Small intestine (tissue), 7 donors: ENCODE results near the gene HELZ. TPM values are rescaled to one million over a fixed set of nuclear protein-coding genes. Genes with fewer than 3 reads are reported as not detected.
"Not testable (repeated sequence)": the region's sequence is repeated elsewhere in the genome, so short reads cannot be mapped to it uniquely, and the experiment has no call there.

Experiments
- DNase-seq, 2 donors: peaks; one replicate each; pipeline versions ENCODE4 v3.0.0 to v3.0.0-alpha.2; 2013
- FAIRE-seq: peaks from 2 replicates; lab custom pipeline; 2012; peaks lifted over from hg19 to GRCh38; lab: Jason Lieb, UNC
- H3K27ac ChIP-seq, 3 donors: one replicate each; pipeline ENCODE4 v1.5.1; 2013; ENCODE audit warnings: low read length in 2 of 3, mild to moderate bottlenecking in 2 of 3, control low read depth in 1 of 3, inconsistent platforms in 1 of 3, low read depth in 1 of 3, moderate library complexity in 1 of 3
- H3K27me3 ChIP-seq, 3 donors: one replicate each; pipeline ENCODE4 v1.6.1; 2013; ENCODE audit warnings: low read length in 3 of 3, inconsistent platforms in 1 of 3; ENCODE audit not compliant: control insufficient read depth in 3 of 3, insufficient read depth in 3 of 3
- H3K36me3 ChIP-seq, 3 donors: one replicate each; pipeline ENCODE4 v1.6.1; 2013; ENCODE audit warnings: low read length in 3 of 3, inconsistent platforms in 1 of 3, low read depth in 1 of 3, mild to moderate bottlenecking in 1 of 3, moderate library complexity in 1 of 3; ENCODE audit not compliant: control insufficient read depth in 3 of 3, insufficient read depth in 2 of 3
- H3K4me1 ChIP-seq, 3 donors: one replicate each; pipeline ENCODE4 v1.6.1; 2013; ENCODE audit warnings: low read length in 2 of 3, inconsistent platforms in 1 of 3, low read depth in 1 of 3, mild to moderate bottlenecking in 1 of 3, moderate library complexity in 1 of 3; ENCODE audit not compliant: control insufficient read depth in 3 of 3, insufficient read depth in 2 of 3
- H3K4me3 ChIP-seq, 3 donors: one replicate each; pipeline ENCODE4 v1.5.1; 2013; ENCODE audit warnings: low read length in 3 of 3, control low read depth in 1 of 3, inconsistent platforms in 1 of 3, low read depth in 1 of 3, mild to moderate bottlenecking in 1 of 3, moderate library complexity in 1 of 3
- H3K9me3 ChIP-seq, 2 donors: one replicate each; pipeline ENCODE4 v1.6.1; 2013; ENCODE audit warnings: low read depth in 1 of 2, low read length in 1 of 2; ENCODE audit not compliant: control insufficient read depth in 2 of 2, insufficient read depth in 1 of 2
- WGBS, 3 donors: extraction: QIAGEN DNeasy Blood & Tissue Kit; methylation state at CpG; one replicate each; pipeline ENCODE4 v1.1.7; 2013; 5-methylcytosine and 5-hydroxymethylcytosine counted together
- polyA plus RNA-seq, 4 donors: library from polyadenylated mRNA; stranded (reverse) in 3 of 4; unstranded in 1 of 4; fragments of 200-250 nt in 3 of 4; fragments of 120-200 nt in 1 of 4; gene quantifications; one replicate each; pipeline versions ENCODE4 v1.2.1 to v1.2.3, GENCODE V29; 2013
- donor health status: healthy with polysubstance abuse.
- donor health status: control.
- donor health status: control.
- donor health status: Bipolar disorder and iron deficiency.
- donor health status: healthy.

Gene HELZ
- polyA plus RNA-seq, 4 donors = 2.7 to 27.3 (median 3.6) TPM

- WGBS, 3 donors = 69 to 86% (median 79%) methylated on average over 11 of the region's 11 CpGs
- Histone ChIP-seq H3K4me3 (no peak overlapping the region), H3K27ac (peak overlapping the region in 1 of 3 donors; percentile 1), H3K9me3 (peaks cover 0 to 3% of the 10 kb centered on the region in 2 donors), H3K27me3 (no peaks in the 10 kb centered on the region), H3K4me1 (peaks cover 0 to 8% (median 0%) of the 10 kb centered on the region in 3 donors), H3K36me3 (no peaks in the 10 kb centered on the region)
- DNase-seq (peak in 1 of 2 donors; percentile 34), FAIRE-seq (no peak)
Measured at GRCh38 chr17:67258821-67259468, 13.9 kb upstream of the HELZ start.

DNA sequence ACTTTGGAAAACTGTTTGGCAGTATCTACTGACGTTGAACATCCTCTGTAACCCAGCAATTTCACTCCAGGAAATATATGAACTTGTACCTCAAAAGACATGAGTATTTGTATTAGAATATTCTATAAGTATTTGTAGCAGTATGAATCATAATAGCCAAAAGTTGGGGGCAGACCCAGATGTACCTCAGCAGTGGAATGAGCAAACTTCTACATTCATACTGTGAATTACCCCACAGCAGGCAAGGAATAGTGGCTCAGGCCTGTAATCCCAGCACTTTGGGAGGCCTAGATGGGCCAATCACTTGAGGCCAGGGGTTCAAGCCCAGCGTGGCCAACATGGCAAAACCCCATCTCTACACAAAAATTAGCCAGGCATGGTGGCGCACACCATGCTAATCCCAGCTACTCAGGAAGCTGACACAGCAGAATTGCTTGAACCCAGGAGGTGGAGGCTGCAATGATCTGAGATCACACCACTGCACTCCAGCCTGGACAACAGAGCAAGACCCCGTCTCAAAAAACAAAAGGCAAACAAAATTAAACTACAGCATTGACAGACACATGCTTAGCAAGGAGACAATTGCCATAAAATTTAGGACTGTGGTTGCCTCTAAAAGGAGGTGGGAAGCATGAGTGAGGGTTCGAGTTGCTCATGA is 11.2 kb upstream of the HELZ start:
- FAIRE-seq (no peak), DNase-seq (no peak)
- no peaks in the 10 kb centered on the region for H3K27me3 ChIP-seq
- H3K4me3 ChIP-seq = no peak overlapping the region
- WGBS, 3 donors = 90 to 95% (median 92%) methylated on average over 5 of the region's 5 CpGs
- H3K36me3 ChIP-seq = no peaks in the 10 kb centered on the region
- H3K9me3 ChIP-seq = peaks cover 0 to 3% of the 10 kb centered on the region in 2 donors
- peaks cover 0 to 8% (median 0%) of the 10 kb centered on the region in 3 donors for H3K4me1 ChIP-seq
- H3K27ac ChIP-seq = no peak overlapping the region

DNA sequence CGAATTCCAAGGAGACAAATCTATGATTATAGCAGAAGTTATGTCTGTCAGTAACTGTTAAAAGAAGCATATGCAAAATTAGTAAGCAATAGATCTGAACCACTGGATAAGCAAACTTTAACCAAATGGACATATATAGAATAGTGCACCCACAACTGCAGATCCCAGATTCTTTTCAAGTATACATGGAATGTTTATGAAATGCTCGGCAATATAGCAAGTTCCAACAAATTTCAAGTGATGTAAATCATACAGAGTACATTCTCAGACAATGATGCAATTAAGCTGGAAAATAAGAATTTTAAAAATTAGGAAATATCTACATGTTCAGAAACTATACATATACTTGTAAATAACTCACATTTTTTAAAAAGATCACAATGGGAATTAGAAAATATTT is 8.4 kb upstream of the HELZ start:
- DNase-seq (no peak), FAIRE-seq (no peak)
- Histone ChIP-seq H3K4me3 (no peak overlapping the region), H3K27ac (no peak overlapping the region), H3K36me3 (no peaks in the 10 kb centered on the region), H3K27me3 (no peaks in the 10 kb centered on the region), H3K9me3 (peaks cover 0 to 3% of the 10 kb centered on the region in 2 donors), H3K4me1 (peaks cover 0 to 4% (median 0%) of the 10 kb centered on the region in 3 donors)
- WGBS, 3 donors = 69 to 86% (median 81%) methylated on average over 2 of the region's 2 CpGs

DNA sequence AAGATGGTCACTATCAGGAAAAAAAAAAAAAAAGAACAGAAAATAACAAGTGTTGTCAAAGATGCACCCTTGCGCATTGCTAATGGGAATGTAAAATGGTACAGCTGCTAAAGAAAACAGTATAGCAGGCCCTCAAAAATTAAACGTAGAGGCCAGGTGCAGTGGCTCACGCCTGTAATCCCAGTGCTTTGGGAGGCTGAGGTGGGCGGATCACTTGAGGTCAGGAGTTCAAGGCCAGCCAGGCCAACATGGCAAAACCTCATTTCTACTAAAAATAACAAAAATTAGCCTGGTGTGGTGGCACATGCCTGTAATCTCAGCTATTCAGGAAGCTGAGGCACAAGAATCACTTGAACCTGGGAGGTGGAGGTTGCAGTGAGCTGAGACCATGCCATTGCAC is 6.6 kb upstream of the HELZ start:
- H3K27me3 ChIP-seq, FAIRE-seq, H3K4me3 ChIP-seq, DNase-seq, H3K36me3 ChIP-seq, H3K27ac ChIP-seq, H3K9me3 ChIP-seq: not testable (repeated sequence)
- WGBS, 3 donors = 72 to 86% (median 77%) methylated on average over 4 of the region's 4 CpGs
- H3K4me1 ChIP-seq = peaks cover 0 to 11% (median 4%) of the 10 kb centered on the region in 3 donors

DNA sequence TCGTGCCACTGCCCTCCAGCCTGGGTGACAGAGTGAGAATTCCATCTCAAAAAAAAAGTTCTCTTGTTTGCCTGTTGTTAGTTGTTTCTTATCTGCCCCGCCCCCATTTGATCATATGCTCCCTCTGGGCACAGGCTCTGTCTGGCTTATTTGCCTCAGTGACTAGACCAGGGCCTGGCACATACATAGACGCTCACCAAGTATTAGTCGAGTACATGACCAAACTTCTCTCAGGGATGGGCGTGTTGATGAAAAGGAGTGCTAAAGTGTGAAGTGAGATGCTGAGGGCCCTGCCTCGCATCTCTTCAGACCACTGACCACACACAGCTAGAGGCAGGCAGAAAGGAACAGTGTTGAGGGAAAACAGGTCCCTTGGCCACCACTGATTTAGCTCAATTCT is 3.3 kb upstream of the HELZ start:
- H3K4me3 ChIP-seq = no peak overlapping the region
- H3K9me3 ChIP-seq = no peaks in the 10 kb centered on the region
- peaks cover 0 to 3% (median 0%) of the 10 kb centered on the region in 3 donors for H3K36me3 ChIP-seq
- H3K27ac ChIP-seq = no peak overlapping the region
- no peak for FAIRE-seq
- DNase-seq = no peak
- H3K27me3 ChIP-seq = no peaks in the 10 kb centered on the region
- peaks cover 0 to 15% (median 4%) of the 10 kb centered on the region in 3 donors for H3K4me1 ChIP-seq
- 72 to 85% (median 82%) methylated on average over 6 of the region's 6 CpGs for WGBS, 3 donors

- Histone ChIP-seq H3K36me3 (peaks cover 0 to 3% (median 0%) of the 10 kb centered on the region in 3 donors), H3K27me3 (no peaks in the 10 kb centered on the region), H3K4me1 (peaks cover 0 to 15% (median 4%) of the 10 kb centered on the region in 3 donors), H3K9me3 (no peaks in the 10 kb centered on the region), H3K27ac (peak overlapping the region in 2 of 3 donors; percentile 65 to 98), H3K4me3 (no peak overlapping the region)
- 93 to 94% (median 94%) methylated on average over 12 of the region's 12 CpGs for WGBS, 3 donors
- FAIRE-seq (no peak), DNase-seq (no peak)
Measured at GRCh38 chr17:67247416-67247900, 2.5 kb upstream of the HELZ start.

DNA sequence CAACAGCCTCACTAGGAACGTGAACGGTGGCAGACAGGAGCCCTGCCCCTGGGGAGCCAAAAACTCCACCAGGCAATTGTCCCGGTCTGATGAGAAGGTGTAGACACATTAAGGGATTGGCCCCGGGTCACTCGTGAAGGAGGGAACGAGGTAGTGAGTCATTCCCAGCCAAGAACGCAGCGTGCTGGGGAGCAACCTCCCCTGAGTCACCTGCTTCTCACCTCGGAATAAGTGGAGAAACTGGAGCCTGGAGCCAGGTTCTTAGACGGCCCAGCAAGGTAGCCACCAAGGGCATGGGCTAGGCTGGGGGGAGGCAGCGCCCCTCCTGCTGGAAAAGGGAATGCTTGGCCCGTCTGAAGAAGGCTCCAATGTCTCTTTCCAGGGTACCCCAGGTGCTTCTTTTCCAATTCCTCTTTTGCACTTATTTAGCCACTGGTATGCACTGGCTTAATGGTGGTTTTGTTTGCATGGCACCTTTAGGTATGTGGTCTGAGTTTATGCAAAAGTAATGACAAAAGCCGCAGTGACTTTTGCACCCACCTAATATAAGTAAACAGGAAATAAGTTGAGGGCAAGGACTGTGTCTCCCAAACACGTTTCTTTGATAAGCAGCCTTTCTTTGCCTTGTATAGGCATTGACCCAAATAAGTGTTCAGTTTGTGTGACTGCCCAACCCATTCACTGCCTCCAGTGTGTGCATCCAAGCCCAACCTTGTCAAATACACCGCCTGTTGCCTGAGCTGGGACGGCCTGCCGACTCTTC is 1.8 kb upstream of the HELZ start:
- Histone ChIP-seq H3K9me3 (no peaks in the 10 kb centered on the region), H3K27me3 (no peaks in the 10 kb centered on the region), H3K27ac (peak overlapping the region; percentile 88 to 98 (median 97)), H3K4me3 (peak overlapping the region in 2 of 3 donors; percentile 81 to 94), H3K4me1 (peaks cover 2 to 17% (median 4%) of the 10 kb centered on the region in 3 donors), H3K36me3 (peaks cover 0 to 3% (median 0%) of the 10 kb centered on the region in 3 donors)
- FAIRE-seq (no peak), DNase-seq (peak; percentile 90 to 96)
- WGBS, 3 donors = 21 to 47% (median 30%) methylated on average over 17 of the region's 17 CpGs

- no peak for DNase-seq
- Histone ChIP-seq H3K27ac (peak overlapping the region; percentile 88 to 98 (median 97)), H3K9me3 (no peaks in the 10 kb centered on the region), H3K27me3 (no peaks in the 10 kb centered on the region), H3K36me3 (peaks cover 0 to 3% (median 0%) of the 10 kb centered on the region in 3 donors), H3K4me1 (peaks cover 4 to 20% (median 4%) of the 10 kb centered on the region in 3 donors), H3K4me3 (peak overlapping the region; percentile 68 to 94 (median 81))
- no peak for FAIRE-seq
- 4 to 33% (median 14%) methylated on average over 8 of the region's 8 CpGs for WGBS, 3 donors
Measured at GRCh38 chr17:67246403-67246652, 1.3 kb upstream of the HELZ start.
